ENCODE data around the gene ARMCX5.

The ARMCX5 gene

DNA sequence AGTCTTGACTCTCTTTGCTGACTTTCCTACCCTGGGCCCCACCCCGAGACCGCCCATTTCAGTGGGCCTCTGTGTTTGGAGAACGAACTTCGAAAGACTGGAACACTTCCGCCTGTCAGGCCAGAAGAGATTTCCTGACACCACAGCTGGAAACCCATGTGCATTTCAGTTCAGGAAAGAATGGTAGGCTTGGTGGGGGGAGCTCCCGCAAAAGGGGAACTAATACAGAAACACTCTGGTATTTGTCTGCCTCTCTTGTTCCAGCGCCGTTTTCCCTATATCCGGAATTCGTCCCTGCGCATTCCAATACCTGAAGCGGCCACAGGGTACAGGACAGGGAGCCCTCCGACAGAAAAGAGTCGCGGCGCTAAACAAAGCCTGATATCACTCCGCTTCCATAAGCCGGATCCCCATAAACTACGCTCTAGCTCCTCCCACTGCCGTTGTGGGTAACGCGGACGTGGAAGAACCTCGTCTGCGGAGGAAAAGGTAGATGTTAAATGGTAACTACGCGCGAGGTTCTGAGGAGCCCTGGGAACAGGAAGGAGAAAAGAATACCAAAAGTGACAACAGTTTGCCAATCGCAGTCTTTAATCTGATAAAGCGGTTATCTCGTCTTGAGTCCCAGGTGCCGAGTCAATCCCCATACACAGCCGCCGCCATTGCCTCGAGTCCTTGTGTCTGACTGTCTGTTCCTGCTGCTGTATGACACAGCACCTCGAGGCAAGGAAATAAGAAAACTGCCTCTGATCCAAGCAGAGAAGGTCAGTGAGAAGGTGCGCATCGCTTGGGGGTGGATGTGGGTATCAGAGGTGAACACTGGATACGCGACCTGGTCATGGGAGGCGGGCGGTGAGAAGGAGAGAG is at the start of gene ARMCX5:
ARMCX5 (plus strand) TSS at position 432 of the 867 bp plus-strand sequence. CDS start 2,627 bp downstream, outside the sequence.
- DNase-seq, result peak; percentile 76

DNA sequence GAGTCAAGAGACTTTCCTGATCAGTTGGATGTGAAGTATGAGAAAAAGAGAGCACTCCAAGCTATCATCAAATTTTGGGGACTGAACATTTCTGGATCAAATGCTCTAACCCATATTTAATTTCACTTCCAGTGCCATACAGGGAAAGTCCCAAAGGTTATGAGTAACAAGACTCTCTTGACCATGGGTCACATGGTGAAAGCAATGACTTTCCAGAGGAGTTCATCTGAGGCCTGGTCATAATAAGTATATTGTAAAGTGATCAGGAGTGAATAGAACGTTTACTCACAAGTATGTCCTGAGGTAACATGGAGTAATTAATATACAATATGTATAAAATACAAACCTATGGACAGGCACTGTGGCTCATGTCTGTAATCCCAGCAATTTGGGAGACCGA is 40.7 kb upstream of the ARMCX5 start:
- no peak for DNase-seq

DNA sequence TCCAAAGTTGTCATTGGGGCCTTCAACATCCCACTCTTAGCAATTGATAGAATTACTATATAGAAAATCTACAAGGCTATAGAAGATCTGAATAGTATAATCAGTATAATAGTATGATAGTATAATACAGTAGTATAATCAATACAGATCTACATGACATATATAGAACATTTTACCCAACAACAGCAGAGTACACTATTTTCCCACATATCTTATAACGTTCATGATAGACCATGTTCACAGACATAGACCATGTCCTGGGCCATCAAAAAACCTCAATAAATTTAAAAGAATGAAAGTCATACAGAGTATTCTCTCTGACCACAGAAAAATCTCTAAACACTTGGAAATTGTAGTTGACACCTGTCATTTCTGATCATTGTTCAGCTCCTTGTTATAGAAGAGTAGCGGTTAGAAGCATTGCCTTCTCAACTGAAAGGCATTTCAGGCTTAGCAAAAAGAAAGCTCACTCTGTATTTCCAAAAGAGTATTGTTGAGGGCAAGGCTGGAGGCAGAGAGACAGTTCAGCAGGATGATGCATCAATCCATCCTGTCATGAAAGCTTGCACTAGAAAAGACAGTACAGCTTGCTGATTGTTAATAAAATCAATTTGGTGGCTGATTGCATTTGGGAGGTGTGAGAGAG is 38.8 kb upstream of the ARMCX5 start:
- DNase-seq, result no peak

DNA sequence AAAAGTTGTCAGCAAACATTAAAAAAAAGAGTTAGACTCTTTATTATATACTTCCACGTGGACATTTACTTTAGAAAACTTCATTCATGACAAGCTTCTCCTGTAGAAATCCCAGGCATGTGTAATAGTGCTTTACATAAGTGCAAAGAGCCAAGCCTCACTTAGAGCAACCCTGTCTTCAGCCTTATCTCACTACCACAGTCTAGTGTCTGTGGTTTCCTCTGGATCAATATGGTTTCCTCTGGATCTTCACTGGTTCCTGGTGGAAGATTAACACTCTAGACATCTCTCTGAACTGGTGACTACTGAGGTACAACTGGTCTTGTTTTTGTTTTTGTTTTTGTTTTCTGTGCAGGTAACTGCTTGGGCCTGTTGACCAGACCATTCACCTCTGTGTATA is 18.4 kb upstream of the ARMCX5 start:
- DNase-seq, result no peak

DNA sequence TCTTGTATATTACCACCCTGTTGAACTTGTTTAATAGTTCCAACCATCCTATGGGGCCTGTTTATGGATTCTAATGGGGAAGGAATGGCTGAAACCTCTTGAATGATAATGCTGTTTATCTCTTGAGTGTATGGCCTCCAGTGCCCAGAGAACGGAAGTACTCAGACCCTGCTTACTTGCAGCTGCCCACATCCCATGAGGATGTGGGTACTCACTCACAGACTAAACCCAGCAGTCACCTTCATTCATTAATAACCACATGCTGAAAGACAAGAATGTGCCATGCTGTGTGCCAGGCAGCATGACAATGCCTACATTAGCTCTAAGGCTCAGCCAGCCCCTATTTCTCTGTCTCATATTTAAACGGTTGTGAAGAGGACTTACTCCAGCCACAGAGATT is 5.9 kb upstream of the ARMCX5 start:
- DNase-seq, result no peak

DNA sequence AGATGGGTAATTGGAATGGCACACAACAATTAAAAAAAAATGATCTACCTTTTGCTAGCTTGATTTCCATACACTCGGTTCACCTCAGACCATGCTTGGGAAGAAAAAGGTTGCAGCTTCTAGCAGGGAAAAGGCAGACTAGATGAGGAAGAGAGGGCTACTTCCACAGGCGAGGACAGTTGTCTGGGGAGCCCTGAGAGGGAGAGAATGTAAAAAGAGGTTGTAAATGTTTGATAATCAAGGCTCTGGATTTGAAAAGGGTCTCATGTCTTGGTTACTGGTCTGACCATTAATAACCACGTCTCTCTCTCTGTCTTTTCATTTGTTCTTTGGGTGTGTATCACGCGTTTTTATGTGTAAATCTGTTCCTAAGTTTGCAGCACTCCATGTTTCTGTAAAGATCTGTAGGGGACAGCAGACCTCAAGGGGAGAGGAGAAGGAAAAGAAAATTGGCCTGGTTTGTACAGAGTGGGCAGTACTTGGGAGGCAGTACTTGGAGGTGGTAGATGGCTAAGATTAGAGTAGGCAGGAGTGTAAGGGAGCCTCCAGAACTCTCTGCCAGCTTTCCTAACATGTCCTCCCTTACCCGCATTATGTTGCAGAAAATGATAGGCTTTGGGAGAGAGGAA is 750 bp downstream of the ARMCX5 start:
- DNase-seq, result no peak

DNA sequence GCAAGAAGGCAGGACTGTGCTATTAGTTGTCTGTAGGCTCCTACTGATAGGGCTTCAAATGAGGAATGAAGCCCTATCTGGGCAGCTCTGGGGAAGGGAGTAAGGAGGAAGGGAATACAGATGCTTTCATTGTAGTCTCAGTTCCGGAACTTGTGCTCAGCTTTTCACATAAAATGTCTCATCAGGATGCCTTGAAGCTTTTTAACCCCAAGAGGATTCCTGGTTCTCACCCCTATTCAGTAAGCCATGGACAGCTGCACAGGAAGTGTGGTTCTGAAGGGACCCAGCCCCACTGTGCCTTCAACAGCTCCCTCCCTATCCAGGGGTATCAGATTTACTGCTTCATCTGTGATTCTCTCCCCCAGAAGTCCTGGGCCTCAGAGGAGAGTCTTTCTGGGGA is 5.0 kb downstream of the ARMCX5 start:
- no peak for DNase-seq

DNA sequence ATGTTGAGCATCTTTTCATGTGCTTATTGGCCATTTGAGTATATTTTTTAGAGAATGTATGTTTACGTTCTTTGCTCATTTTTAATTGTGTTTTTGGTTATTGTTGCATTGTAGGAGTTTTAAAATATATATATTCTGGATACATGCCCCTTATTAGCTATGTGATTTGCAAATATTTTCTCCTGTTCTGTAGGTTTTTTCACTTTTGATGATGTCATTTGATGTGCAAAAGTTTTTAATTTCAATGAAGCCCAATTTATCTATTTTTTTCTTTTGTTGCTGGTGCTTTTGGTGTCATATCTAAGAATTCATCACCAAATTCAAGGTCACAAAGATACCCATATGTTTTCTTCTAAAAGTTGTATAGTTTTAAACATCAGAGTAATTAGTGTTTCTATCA is 6.8 kb downstream of the ARMCX5 start:
- DNase-seq, result no peak

DNA sequence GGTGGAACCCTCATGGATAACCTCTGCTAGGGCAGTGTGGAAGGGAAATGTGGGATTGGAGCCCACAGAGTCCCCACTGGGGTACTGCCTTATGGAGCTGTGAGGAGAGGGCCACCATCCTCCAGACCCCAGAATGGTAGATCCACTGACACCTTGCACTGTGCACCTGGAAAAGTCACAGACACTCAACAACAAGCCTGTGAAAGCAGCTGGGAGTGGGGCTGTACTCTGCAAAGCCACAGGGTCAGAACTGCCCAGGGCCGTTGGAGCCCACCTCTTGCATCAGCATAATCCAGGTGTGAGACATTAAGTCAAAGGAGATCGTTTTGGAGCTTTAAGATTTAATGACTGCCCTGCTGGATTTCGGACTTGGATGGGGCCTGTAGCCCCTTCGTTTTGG is 11.6 kb downstream of the ARMCX5 start:
- DNase-seq, result no peak

DNA sequence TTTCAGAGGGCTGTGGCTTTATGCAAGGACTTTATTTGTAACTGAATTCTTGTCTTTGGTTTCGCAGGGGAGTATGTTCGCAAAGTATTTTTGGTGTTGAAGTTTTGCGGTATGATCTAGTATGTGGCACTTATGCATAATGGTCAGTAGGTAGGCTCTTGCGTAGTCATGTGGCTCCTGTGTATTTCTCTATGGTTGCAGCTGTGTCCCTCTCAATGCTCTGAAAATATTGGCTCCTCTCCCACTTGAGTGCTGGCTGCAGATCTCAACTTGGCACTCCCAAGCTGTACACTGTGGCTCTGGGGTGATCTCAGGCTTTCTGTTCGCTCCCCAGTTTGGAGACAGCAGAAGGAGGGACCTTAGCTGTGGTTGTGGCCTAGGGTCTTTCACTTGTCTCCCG is 24.8 kb downstream of the ARMCX5 start:
- no peak for DNase-seq

DNA sequence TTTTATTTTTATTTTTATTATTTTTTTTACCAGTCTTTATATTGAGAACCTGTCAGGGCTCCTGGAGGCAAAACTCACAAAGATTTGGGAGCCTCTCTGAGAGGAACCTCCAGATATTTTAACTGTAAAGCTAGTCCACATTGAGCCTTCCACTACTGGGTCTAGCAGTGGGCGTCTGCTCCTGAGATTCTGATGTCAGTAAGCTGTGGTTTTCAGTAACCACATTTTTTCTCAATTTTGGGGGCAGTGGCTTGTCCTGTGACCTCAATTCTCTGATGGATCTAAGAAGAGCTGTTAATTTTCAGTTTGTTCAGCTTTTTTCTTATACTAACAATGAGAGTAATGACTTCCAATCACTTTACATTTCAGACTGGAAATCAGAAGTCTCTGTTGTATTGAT is 28.3 kb downstream of the ARMCX5 start:
- no peak for DNase-seq

DNA sequence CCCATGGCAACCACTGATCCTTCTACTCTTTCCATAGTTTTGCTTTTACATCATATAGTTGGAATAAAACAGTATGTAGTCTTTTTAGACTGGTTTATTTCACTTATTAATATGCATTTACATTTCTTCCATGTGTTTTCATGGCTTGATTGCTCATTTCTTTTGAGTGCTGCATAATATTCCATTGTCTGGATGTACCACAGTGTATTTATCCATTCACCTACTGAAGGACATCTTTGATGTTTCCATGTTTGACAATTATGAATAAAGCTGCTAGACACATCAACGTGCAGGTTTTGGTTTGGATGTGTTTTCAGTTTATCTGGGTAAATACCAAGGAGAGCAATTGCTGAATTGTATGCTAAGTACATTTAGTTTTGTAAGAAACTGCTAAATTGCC is 38.2 kb downstream of the ARMCX5 start:
- DNase-seq, result no peak

DNA sequence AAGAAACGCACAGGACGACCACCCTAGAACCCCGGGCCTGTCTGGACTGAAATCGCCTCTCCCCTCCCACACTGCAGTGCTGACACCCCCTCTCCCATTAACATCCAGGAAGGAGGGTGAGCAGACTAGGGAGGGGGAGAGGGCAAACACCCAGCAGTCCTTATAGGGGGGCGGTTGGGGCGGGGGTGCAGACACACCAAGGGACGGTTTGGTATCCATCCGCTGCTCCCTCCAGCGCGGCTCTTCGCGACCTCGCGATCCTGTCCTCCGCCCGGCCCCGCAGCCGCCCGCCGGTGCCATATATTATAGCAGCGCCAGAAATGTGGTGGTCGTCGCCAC is 51.6 kb downstream of the ARMCX5 start:
- DNase-seq, result no peak

DNA sequence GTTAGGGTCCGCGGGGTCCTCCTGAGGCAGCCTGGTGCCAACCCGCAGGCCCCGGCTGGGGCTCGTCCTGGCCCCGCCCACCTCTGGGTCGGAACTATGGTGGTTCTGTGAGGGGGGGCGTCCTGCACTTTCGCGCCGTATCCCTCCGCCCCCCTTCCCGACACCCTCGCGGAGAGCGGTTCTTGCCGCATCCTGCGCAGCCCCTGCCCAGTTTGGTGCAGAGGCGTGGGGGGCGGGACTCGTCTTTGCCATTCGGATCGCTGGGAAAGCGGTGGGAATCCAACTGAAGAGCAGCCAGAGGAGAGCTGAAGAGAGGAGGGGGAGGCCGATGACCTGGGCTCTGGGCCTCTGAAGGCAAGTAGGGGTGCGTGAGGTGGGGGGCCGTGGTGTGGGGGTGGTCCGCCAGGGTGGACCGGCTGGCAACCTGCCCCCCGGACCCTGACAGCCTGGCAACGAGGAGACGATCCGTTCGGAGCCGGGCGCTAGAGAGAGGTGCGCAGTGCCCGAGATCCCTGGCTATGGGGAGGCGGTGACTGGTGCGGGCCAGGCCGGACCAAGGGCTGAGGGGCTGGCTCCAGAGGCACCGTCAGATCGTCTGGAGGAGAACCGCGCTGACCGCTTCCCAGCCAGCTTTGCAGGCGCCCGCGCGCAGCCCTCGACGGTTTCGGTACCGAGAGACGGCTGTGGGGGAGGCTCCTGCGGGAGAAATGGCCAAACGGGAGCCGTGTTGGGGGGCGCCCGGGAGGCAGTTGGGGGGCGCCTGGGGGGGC is 52.1 kb downstream of the ARMCX5 start, which contains the start of gene GPRASP1:
GPRASP1 (plus strand) TSS at position 242 of the 770 bp plus-strand sequence. CDS start 2,431 bp downstream, outside the sequence.
- no peak for DNase-seq

DNA sequence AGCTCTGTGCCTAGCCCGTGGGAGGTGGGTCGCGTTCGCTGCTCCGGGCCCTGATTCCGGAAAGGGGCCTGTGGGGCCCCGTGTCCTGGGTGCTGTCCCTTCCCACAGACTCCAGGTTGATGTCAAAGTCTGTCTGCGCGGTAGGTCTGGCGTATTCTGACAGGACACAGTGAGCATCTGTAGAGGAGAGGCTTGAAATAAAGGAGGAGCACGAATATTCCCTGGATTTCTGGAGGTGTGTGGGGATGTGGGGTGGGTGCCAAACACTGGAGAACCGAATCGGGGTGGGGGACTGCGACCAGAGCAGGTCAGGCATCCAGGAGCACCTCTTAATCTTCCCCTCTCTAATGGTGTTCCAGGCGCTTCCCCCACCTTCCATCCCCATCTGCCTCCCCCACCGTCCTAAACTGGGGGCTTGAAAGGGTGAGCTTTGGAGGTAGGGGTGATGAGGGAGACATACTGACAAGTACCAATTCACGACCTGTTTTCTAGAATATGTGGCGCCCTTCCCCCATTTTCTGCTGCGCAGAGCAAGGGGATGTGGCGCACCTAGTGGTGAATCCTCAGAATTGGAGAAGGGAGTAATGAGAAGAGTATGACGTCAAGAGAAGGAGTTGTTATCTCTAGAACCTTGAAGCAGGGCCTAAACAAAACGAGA is 52.8 kb downstream of the ARMCX5 start:
- no peak for DNase-seq

Data from DMS153 (cell line).